HEK293 (cell line): ENCODE data around the gene VAT1L.

Experiments
- CTCF ChIA-PET: fragments of 350-600 bp; formaldehyde crosslinking; extraction: SDS; loops from one replicate; lab custom pipeline; 2021; ENCODE audit warnings: antibody characterized with exemption; lab: Yijun Ruan, JAX
- POLR2A ChIA-PET: fragments of 300-600 bp; formaldehyde crosslinking; extraction: SDS; loops from one replicate; lab custom pipeline; 2020; ENCODE audit warnings: antibody characterized with exemption, inconsistent platforms; lab: Yijun Ruan, JAX
- H3K27ac ChIP-seq: fragments of 200-500 bp; sonication (Bioruptor generic); 2 replicates; pipeline ENCODE4 v1.5.1; 2014; ENCODE audit warnings: low read depth, low read length, control low read depth, inconsistent platforms; ENCODE audit errors: extremely low read depth
- H3K36me3 ChIP-seq, 2 experiments: fragments of 200-500 bp in 1 of 2; sonication (Bioruptor generic) in 1 of 2; 1 replicate in 1 of 2; 2 replicates in 1 of 2; pipeline ENCODE4 v1.5.1; 2014 to 2017; ENCODE audit warnings: inconsistent platforms in 2 of 2, low read length in 2 of 2; ENCODE audit not compliant: control insufficient read depth in 2 of 2, insufficient read depth in 1 of 2
- H3K4me1 ChIP-seq: fragments of 200-500 bp; sonication (Bioruptor generic); 2 replicates; pipeline ENCODE4 v1.5.1; 2014; ENCODE audit warnings: mild to moderate bottlenecking, low read length, inconsistent platforms; ENCODE audit not compliant: control insufficient read depth, insufficient read depth
- H3K4me3 ChIP-seq: 2 replicates; pipeline ENCODE4 v1.5.1; 2011; ENCODE audit warnings: low read depth, mild to moderate bottlenecking, control low read depth, low read length, moderate library complexity
- H3K9me3 ChIP-seq: fragments of 200-500 bp; sonication (Bioruptor generic); 2 replicates; pipeline ENCODE4 v1.5.1; 2014; ENCODE audit warnings: low read depth, low read length, inconsistent platforms; ENCODE audit not compliant: control insufficient read depth, insufficient read depth
- EGR2 ChIP-seq: fragments of 450-650 bp; formaldehyde crosslinking; IDR thresholded peaks from 2 replicates; pipeline ENCODE4 v1.5.1; 2016; ENCODE audit warnings: low read depth, missing biosample characterization, missing genetic modification characterization
- SCRT1 ChIP-seq: fragments of 450-650 bp; formaldehyde crosslinking; IDR thresholded peaks from 2 replicates; pipeline ENCODE4 v1.5.1; 2016; ENCODE audit warnings: missing biosample characterization, missing genetic modification characterization, borderline replicate concordance
- SP7 ChIP-seq: fragments of 450-650 bp; formaldehyde crosslinking; IDR thresholded peaks from 2 replicates; pipeline ENCODE4 v1.5.1; 2016; ENCODE audit warnings: missing biosample characterization, missing genetic modification characterization
- TRIM28 ChIP-seq: IDR thresholded peaks from 2 replicates; pipeline ENCODE4 v1.6.1; 2011; ENCODE audit warnings: low read length, control low read depth, borderline replicate concordance
- YY1 ChIP-seq: fragments of 450-650 bp; formaldehyde crosslinking; IDR thresholded peaks from 2 replicates; pipeline ENCODE4 v1.5.1; 2018; ENCODE audit warnings: missing biosample characterization, missing genetic modification characterization
- YY2 ChIP-seq: fragments of 450-650 bp; formaldehyde crosslinking; IDR thresholded peaks from 2 replicates; pipeline ENCODE4 v1.5.1; 2016; ENCODE audit warnings: missing biosample characterization, missing genetic modification characterization
- ZBTB17 ChIP-seq: fragments of 450-650 bp; formaldehyde crosslinking; IDR thresholded peaks from 2 replicates; pipeline ENCODE4 v1.5.1; 2016; ENCODE audit warnings: missing biosample characterization, missing genetic modification characterization
- ZBTB20 ChIP-seq: fragments of 450-650 bp; formaldehyde crosslinking; IDR thresholded peaks from 2 replicates; pipeline ENCODE4 v1.5.1; 2016; ENCODE audit warnings: missing biosample characterization, missing genetic modification characterization
- ZBTB8A ChIP-seq: fragments of 450-650 bp; formaldehyde crosslinking; IDR thresholded peaks from 2 replicates; pipeline ENCODE4 v1.5.1; 2016; ENCODE audit warnings: missing biosample characterization, missing genetic modification characterization
- ZFP37 ChIP-seq: fragments of 450-650 bp; formaldehyde crosslinking; IDR thresholded peaks from 2 replicates; pipeline ENCODE4 v1.5.1; 2016; ENCODE audit warnings: missing biosample characterization, missing genetic modification characterization
- ZNF2 ChIP-seq: fragments of 450-650 bp; formaldehyde crosslinking; IDR thresholded peaks from 2 replicates; pipeline ENCODE4 v1.5.1; 2016; ENCODE audit warnings: missing biosample characterization, missing genetic modification characterization
- ZNF324 ChIP-seq: fragments of 450-650 bp; formaldehyde crosslinking; IDR thresholded peaks from 2 replicates; pipeline ENCODE4 v1.5.1; 2016; ENCODE audit warnings: missing biosample characterization, missing genetic modification characterization
- ZNF548 ChIP-seq: fragments of 450-650 bp; formaldehyde crosslinking; IDR thresholded peaks from 2 replicates; pipeline ENCODE4 v1.5.1; 2016; ENCODE audit warnings: missing biosample characterization, missing genetic modification characterization
- ZNF600 ChIP-seq: fragments of 450-650 bp; formaldehyde crosslinking; IDR thresholded peaks from 2 replicates; pipeline ENCODE4 v1.5.1; 2016; ENCODE audit warnings: missing biosample characterization, missing genetic modification characterization
- ZNF677 ChIP-seq: fragments of 450-650 bp; IDR thresholded peaks from 2 replicates; pipeline ENCODE4 v1.5.0; 2018; ENCODE audit warnings: missing biosample characterization, mild to moderate bottlenecking, missing genetic modification characterization, moderate library complexity
- ZNF747 ChIP-seq: fragments of 450-650 bp; formaldehyde crosslinking; IDR thresholded peaks from 2 replicates; pipeline ENCODE4 v1.5.1; 2016; ENCODE audit warnings: missing biosample characterization, missing genetic modification characterization
- ZXDB ChIP-seq: fragments of 450-650 bp; formaldehyde crosslinking; IDR thresholded peaks from 2 replicates; pipeline ENCODE4 v1.5.1; 2016; ENCODE audit warnings: missing biosample characterization, missing genetic modification characterization
- TF ChIP-seq, protein P1 (sequence below): fragments of 450-650 bp; formaldehyde crosslinking; IDR thresholded peaks from 2 replicates; pipeline ENCODE4 v1.5.1; 2016; ENCODE audit warnings: missing biosample characterization, missing genetic modification characterization
- TF ChIP-seq, protein P2 (sequence below): fragments of 450-650 bp; formaldehyde crosslinking; optimal IDR thresholded peaks from 2 replicates; pipeline ENCODE3; 2016; ENCODE audit warnings: missing biosample characterization, mild to moderate bottlenecking, missing genetic modification characterization
- TF ChIP-seq, protein P3 (sequence below): fragments of 450-650 bp; formaldehyde crosslinking; IDR thresholded peaks from 2 replicates; pipeline ENCODE4 v1.5.1; 2016; ENCODE audit warnings: missing biosample characterization, missing genetic modification characterization
- TF ChIP-seq, protein P4 (sequence below): fragments of 450-650 bp; formaldehyde crosslinking; IDR thresholded peaks from 2 replicates; pipeline ENCODE4 v1.5.1; 2017; ENCODE audit warnings: missing biosample characterization, missing genetic modification characterization
- TF ChIP-seq, protein P5 (sequence below): fragments of 450-650 bp; formaldehyde crosslinking; IDR thresholded peaks from 2 replicates; pipeline ENCODE4 v1.5.1; 2016; ENCODE audit warnings: missing biosample characterization, missing genetic modification characterization

The VAT1L gene, protein sequence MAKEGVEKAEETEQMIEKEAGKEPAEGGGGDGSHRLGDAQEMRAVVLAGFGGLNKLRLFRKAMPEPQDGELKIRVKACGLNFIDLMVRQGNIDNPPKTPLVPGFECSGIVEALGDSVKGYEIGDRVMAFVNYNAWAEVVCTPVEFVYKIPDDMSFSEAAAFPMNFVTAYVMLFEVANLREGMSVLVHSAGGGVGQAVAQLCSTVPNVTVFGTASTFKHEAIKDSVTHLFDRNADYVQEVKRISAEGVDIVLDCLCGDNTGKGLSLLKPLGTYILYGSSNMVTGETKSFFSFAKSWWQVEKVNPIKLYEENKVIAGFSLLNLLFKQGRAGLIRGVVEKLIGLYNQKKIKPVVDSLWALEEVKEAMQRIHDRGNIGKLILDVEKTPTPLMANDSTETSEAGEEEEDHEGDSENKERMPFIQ

DNA sequence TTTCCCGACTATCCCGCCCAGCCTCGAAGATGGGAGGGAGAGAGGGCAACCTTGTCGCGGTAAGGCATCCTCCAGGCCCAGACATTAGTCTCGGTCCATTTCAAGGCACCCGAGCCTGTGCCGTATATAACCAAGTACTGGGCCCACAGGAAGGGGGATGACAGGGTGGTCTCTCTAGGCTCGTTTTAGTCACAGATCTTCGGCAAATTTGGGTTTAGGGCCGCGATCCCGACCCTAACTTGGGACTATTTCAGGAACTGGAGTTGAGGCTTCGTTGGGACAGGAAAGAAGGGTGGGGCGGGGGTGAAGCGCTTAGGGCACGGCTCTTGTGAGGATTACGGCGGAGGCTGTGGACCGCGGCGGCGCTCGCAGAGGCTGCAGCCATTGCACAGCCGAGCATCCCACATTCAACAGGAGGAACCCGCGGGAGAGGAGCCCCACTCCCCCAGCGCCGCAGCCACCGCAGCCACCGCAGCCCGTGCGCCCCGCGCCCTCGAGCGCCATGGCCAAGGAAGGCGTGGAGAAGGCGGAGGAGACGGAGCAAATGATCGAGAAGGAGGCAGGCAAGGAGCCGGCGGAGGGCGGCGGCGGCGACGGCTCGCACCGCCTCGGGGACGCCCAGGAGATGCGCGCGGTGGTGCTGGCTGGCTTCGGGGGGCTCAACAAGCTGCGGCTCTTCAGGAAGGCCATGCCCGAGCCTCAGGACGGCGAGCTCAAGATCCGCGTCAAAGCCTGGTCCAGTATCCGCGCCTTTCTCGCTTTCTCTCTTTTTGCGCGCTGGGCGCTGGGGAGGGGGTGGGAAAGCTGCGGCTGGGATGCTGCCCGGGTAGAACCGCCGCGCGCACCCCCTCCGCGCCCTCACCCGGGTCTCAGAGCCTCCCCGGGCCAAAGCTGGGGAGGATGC is at the start of gene VAT1L:
VAT1L (plus strand) TSS at position 384 of the 904 bp plus-strand sequence; CDS start at position 503, 119 bp downstream.
- Histone ChIP-seq H3K4me1 (peaks cover 9% of the 10 kb centered on the region), H3K9me3 (no peaks in the 10 kb centered on the region), H3K4me3 (peak within 1 kb of the TSS; percentile 62), H3K36me3 (no peaks in the 10 kb centered on the region), H3K27ac (no peak within 1 kb of the TSS; the same call in 1 of the 2 replicates)
- CTCF ChIA-PET, result interaction anchor here (0.6 kb wide), 1 partner anchor 48 kb away, joined by 3 read pairs; no protein-coding TSS in a partner anchor
- POLR2A ChIA-PET, result interaction anchor here (1.1 kb wide), 1 partner anchor 8 kb away, joined by 3 read pairs; no protein-coding TSS in a partner anchor
- peak; percentile 45 for TF ChIP-seq SP7
- 0 out of 2 replicates have a peak, but pooled peaks have one; percentile 37 for TF ChIP-seq ZNF2 (tag by site-specific recombination)
- TF ChIP-seq, protein P1, sequence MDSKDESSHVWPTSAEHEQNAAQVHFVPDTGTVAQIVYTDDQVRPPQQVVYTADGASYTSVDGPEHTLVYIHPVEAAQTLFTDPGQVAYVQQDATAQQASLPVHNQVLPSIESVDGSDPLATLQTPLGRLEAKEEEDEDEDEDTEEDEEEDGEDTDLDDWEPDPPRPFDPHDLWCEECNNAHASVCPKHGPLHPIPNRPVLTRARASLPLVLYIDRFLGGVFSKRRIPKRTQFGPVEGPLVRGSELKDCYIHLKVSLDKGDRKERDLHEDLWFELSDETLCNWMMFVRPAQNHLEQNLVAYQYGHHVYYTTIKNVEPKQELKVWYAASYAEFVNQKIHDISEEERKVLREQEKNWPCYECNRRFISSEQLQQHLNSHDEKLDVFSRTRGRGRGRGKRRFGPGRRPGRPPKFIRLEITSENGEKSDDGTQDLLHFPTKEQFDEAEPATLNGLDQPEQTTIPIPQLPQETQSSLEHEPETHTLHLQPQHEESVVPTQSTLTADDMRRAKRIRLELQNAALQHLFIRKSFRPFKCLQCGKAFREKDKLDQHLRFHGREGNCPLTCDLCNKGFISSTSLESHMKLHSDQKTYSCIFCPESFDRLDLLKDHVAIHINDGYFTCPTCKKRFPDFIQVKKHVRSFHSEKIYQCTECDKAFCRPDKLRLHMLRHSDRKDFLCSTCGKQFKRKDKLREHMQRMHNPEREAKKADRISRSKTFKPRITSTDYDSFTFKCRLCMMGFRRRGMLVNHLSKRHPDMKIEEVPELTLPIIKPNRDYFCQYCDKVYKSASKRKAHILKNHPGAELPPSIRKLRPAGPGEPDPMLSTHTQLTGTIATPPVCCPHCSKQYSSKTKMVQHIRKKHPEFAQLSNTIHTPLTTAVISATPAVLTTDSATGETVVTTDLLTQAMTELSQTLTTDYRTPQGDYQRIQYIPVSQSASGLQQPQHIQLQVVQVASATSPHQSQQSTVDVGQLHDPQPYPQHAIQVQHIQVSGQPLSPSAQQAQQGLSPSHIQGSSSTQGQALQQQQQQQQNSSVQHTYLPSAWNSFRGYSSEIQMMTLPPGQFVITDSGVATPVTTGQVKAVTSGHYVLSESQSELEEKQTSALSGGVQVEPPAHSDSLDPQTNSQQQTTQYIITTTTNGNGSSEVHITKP, result peak; percentile 18; the same call in 1 of the 2 replicates
- 0 out of 2 replicates have a peak, but pooled peaks have one; percentile 17 for TF ChIP-seq ZBTB8A
- peak; percentile 63 for TF ChIP-seq ZXDB (tag by site-specific recombination)
- TF ChIP-seq EGR2, result 0 out of 2 replicates have a peak, but pooled peaks have one; percentile 23
- TF ChIP-seq, protein P2, sequence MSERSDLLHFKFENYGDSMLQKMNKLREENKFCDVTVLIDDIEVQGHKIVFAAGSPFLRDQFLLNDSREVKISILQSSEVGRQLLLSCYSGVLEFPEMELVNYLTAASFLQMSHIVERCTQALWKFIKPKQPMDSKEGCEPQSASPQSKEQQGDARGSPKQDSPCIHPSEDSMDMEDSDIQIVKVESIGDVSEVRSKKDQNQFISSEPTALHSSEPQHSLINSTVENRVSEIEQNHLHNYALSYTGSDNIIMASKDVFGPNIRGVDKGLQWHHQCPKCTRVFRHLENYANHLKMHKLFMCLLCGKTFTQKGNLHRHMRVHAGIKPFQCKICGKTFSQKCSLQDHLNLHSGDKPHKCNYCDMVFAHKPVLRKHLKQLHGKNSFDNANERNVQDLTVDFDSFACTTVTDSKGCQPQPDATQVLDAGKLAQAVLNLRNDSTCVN (tag by site-specific recombination), result peak; percentile 78
- peak; percentile 83 for TF ChIP-seq SCRT1
- TF ChIP-seq, protein P3, sequence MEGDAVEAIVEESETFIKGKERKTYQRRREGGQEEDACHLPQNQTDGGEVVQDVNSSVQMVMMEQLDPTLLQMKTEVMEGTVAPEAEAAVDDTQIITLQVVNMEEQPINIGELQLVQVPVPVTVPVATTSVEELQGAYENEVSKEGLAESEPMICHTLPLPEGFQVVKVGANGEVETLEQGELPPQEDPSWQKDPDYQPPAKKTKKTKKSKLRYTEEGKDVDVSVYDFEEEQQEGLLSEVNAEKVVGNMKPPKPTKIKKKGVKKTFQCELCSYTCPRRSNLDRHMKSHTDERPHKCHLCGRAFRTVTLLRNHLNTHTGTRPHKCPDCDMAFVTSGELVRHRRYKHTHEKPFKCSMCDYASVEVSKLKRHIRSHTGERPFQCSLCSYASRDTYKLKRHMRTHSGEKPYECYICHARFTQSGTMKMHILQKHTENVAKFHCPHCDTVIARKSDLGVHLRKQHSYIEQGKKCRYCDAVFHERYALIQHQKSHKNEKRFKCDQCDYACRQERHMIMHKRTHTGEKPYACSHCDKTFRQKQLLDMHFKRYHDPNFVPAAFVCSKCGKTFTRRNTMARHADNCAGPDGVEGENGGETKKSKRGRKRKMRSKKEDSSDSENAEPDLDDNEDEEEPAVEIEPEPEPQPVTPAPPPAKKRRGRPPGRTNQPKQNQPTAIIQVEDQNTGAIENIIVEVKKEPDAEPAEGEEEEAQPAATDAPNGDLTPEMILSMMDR (tag by site-specific recombination), result peak; percentile 39; the same call in 1 of the 2 replicates
- no peak for TF ChIP-seq ZNF548 (tag by site-specific recombination)
- no peak for TF ChIP-seq ZNF677 (tag by site-specific recombination)
- TF ChIP-seq ZBTB17, result peak; percentile 76
- TF ChIP-seq ZNF747 (tag by site-specific recombination), result no peak
- 0 out of 2 replicates have a peak, but pooled peaks have one; percentile 31 for TF ChIP-seq TRIM28
- TF ChIP-seq ZBTB20 (tag by site-specific recombination), result peak; percentile 31; the same call in 1 of the 2 replicates
- peak; percentile 27; the same call in 1 of the 2 replicates for TF ChIP-seq ZNF324 (tag by site-specific recombination)
- TF ChIP-seq ZNF600 (tag by site-specific recombination), result no peak
- TF ChIP-seq YY2 (tag by site-specific recombination), result peak; percentile 58
- peak; percentile 40; the same call in 1 of the 2 replicates for TF ChIP-seq YY1
- 0 out of 2 replicates have a peak, but pooled peaks have one; percentile 57 for TF ChIP-seq ZFP37 (tag by site-specific recombination)
- TF ChIP-seq, protein P4, sequence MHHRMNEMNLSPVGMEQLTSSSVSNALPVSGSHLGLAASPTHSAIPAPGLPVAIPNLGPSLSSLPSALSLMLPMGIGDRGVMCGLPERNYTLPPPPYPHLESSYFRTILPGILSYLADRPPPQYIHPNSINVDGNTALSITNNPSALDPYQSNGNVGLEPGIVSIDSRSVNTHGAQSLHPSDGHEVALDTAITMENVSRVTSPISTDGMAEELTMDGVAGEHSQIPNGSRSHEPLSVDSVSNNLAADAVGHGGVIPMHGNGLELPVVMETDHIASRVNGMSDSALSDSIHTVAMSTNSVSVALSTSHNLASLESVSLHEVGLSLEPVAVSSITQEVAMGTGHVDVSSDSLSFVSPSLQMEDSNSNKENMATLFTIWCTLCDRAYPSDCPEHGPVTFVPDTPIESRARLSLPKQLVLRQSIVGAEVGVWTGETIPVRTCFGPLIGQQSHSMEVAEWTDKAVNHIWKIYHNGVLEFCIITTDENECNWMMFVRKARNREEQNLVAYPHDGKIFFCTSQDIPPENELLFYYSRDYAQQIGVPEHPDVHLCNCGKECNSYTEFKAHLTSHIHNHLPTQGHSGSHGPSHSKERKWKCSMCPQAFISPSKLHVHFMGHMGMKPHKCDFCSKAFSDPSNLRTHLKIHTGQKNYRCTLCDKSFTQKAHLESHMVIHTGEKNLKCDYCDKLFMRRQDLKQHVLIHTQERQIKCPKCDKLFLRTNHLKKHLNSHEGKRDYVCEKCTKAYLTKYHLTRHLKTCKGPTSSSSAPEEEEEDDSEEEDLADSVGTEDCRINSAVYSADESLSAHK, result peak; percentile 49; the same call in 1 of the 2 replicates
- TF ChIP-seq, protein P5, sequence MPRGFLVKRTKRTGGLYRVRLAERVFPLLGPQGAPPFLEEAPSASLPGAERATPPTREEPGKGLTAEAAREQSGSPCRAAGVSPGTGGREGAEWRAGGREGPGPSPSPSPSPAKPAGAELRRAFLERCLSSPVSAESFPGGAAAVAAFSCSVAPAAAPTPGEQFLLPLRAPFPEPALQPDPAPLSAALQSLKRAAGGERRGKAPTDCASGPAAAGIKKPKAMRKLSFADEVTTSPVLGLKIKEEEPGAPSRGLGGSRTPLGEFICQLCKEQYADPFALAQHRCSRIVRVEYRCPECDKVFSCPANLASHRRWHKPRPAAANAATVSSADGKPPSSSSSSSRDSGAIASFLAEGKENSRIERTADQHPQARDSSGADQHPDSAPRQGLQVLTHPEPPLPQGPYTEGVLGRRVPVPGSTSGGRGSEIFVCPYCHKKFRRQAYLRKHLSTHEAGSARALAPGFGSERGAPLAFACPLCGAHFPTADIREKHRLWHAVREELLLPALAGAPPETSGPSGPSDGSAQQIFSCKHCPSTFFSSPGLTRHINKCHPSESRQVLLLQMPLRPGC, result peak; percentile 48; the same call in 1 of the 2 replicates
